ENCODE measurements around the gene DDI2.

DDI2 gene

GRCh38 chr1:15700508-15700907, 83.2 kb downstream of the DDI2 start:
- in situ Hi-C loops (cut with MboI; ENCODE audit: low sequenced_read_pairs), result no loop called here

GRCh38 chr1:15701784-15702183, 84.5 kb downstream of the DDI2 start:
- in situ Hi-C loops (cut with MboI; ENCODE audit: low sequenced_read_pairs), result no loop called here

GRCh38 chr1:15702722-15703550, 85.7 kb downstream of the DDI2 start:
- in situ Hi-C loops (cut with MboI; ENCODE audit: low sequenced_read_pairs), result no loop called here

- in situ Hi-C loops (cut with MboI; ENCODE audit: low sequenced_read_pairs), result no loop called here
These were observed 86.3 kb downstream of the DDI2 start for GRCh38 chr1:15703562-15703961.

GRCh38 chr1:15704526-15705183, 87.4 kb downstream of the DDI2 start:
- in situ Hi-C loops (cut with MboI; ENCODE audit: low sequenced_read_pairs), result no loop called here

GRCh38 chr1:15705184-15705566, 87.9 kb downstream of the DDI2 start:
- in situ Hi-C loops (cut with MboI; ENCODE audit: low sequenced_read_pairs), result no loop called here

- in situ Hi-C loops (cut with MboI; ENCODE audit: low sequenced_read_pairs), result no loop called here
These were observed 89.5 kb downstream of the DDI2 start for GRCh38 chr1:15706751-15707150.

- in situ Hi-C loops (cut with MboI; ENCODE audit: low sequenced_read_pairs), result no loop called here
These were observed 90.1 kb downstream of the DDI2 start for GRCh38 chr1:15707239-15707925.

GRCh38 chr1:15708486-15709137, 91.4 kb downstream of the DDI2 start:
- in situ Hi-C loops (cut with MboI; ENCODE audit: low sequenced_read_pairs), result no loop called here

GRCh38 chr1:15709226-15709625, 92.0 kb downstream of the DDI2 start:
- in situ Hi-C loops (cut with MboI; ENCODE audit: low sequenced_read_pairs), result no loop called here

- in situ Hi-C loops (cut with MboI; ENCODE audit: low sequenced_read_pairs), result no loop called here
These were observed 94.9 kb downstream of the DDI2 start for GRCh38 chr1:15712168-15712567.

- in situ Hi-C loops (cut with MboI; ENCODE audit: low sequenced_read_pairs), result no loop called here
These were observed 97.3 kb downstream of the DDI2 start for GRCh38 chr1:15714406-15715136.

- in situ Hi-C loops (cut with MboI; ENCODE audit: low sequenced_read_pairs), result no loop called here
These were observed 100.3 kb downstream of the DDI2 start for GRCh38 chr1:15717418-15718125.

- in situ Hi-C loops (cut with MboI; ENCODE audit: low sequenced_read_pairs), result no loop called here
These were observed 100.9 kb downstream of the DDI2 start for GRCh38 chr1:15718199-15718601.
